Gastroesophageal sphincter (tissue), 3 donors: ENCODE data around the gene HS3ST1.

Experiments used
- CTCF ChIP-seq, 4 experiments: fragments of 200-600 bp in 2 of 4; fragments of 450-650 bp in 2 of 4; sonication (generic) in 1 of 4; IDR thresholded peaks; one replicate each; pipeline ENCODE4 v1.5.1; 2017 to 2019; ENCODE audit warnings: antibody characterized with exemption in 4 of 4, mild to moderate bottlenecking in 2 of 4, moderate library complexity in 2 of 4
- EP300 ChIP-seq: sonication (generic); formaldehyde crosslinking; IDR thresholded peaks from one replicate; pipeline ENCODE4 v1.6.1; 2017; ENCODE audit warnings: antibody characterized with exemption, mild to moderate bottlenecking
- POLR2A ChIP-seq, 2 donors: fragments of 450-650 bp; IDR thresholded peaks; one replicate each; pipeline ENCODE4 v1.6.1; 2017; ENCODE audit warnings: antibody characterized with exemption in 2 of 2, mild to moderate bottlenecking in 2 of 2, moderate library complexity in 1 of 2
- POLR2AphosphoS5 ChIP-seq: sonication (generic); formaldehyde crosslinking; IDR thresholded peaks from one replicate; pipeline ENCODE4 v1.6.1; 2017; ENCODE audit warnings: antibody characterized with exemption

- TF ChIP-seq POLR2AphosphoS5 (no peak), POLR2A (IDR thresholded peaks at IDR 0.05) (no peak), CTCF (IDR thresholded peaks at IDR 0.05) (no peak), EP300 (no peak)
These were observed 7.6 kb downstream of the HS3ST1 start for GRCh38 chr4:11421116-11421515.
